Measurements from ENCODE around the gene STX2.

- TF ChIP-seq CREM (IDR thresholded peaks at IDR 0.05; ENCODE audit: low read depth) = peak; percentile 57; the same call in 1 of the 2 replicates
- no peak for TF ChIP-seq ZBTB33 (IDR thresholded peaks at IDR 0.05)
- no peak for TF ChIP-seq PBX3 (IDR thresholded peaks at IDR 0.05; ENCODE audit: insufficient replicate concordance, low read depth, low read length)
- TF ChIP-seq RFX5 (IDR thresholded peaks at IDR 0.05; ENCODE audit: low read depth, low read length) = no peak
- peak; percentile 41; the same call in 1 of the 2 replicates for TF ChIP-seq POLR2A (IDR thresholded peaks at IDR 0.05; ENCODE audit: low read depth, low read length)
- TF ChIP-seq ATF3 (IDR thresholded peaks at IDR 0.05; ENCODE audit: borderline replicate concordance, extremely low read depth, low read depth, low read length) = no peak
- no peak for TF ChIP-seq MYC (IDR thresholded peaks at IDR 0.05; ENCODE audit: insufficient read depth, insufficient read length, insufficient replicate concordance, low read length, severe bottlenecking)
Observed at GRCh38 chr12:130818635-130819576, 20.1 kb downstream of the STX2 start.

Data from GM12878 (cell line).